B cell (primary cell): ENCODE results near the gene SMC3. TPM values are rescaled to one million over a fixed set of nuclear protein-coding genes. Genes with fewer than 3 reads are reported as not detected.

ENCODE experiments used
- ATAC-seq: fragments of 200-7000 bp; cut with Tn5 transposase; one replicate; pipeline ENCODE4 v1.10.0; 2021; ENCODE audit warnings: low read depth, mild to moderate bottlenecking, moderate number of reproducible peaks, moderate library complexity
- CTCF ChIA-PET: fragments of 350-600 bp; sonication (Branson Sonifier 250); formaldehyde crosslinking; loops from one replicate; lab custom pipeline; 2021; ENCODE audit warnings: antibody characterized with exemption, inconsistent platforms; lab: Charles Lee
- POLR2A ChIA-PET: fragments of 350-600 bp; sonication (Branson Sonifier 250); formaldehyde crosslinking; loops from one replicate; lab custom pipeline; 2021; ENCODE audit warnings: antibody characterized with exemption; lab: Charles Lee
- DNase-seq: peaks from one replicate; pipeline ENCODE4 v3.0.0; 2013
- H2AFZ ChIP-seq: 2 replicates; pipeline ENCODE4 v1.6.1; 2012; ENCODE audit warnings: mild to moderate bottlenecking, low read depth, low read length; ENCODE audit not compliant: insufficient read depth, poor library complexity, severe bottlenecking
- H3K27ac ChIP-seq, 2 donors: 1 replicate in 1 of 2; 2 replicates in 1 of 2; pipeline ENCODE4 v1.5.1; 2012 to 2013; ENCODE audit warnings: low read length in 2 of 2, mild to moderate bottlenecking in 2 of 2, moderate library complexity in 1 of 2
- H3K27me3 ChIP-seq, 4 experiments: fragments of 200-600 bp in 1 of 4; sonication (generic) in 1 of 4; replicated peaks in 1 of 4; 1 replicate in 2 of 4; 2 replicates in 2 of 4; pipeline versions ENCODE4 v1.6.1 to v1.7.0; 2013 to 2016; ENCODE audit warnings: low read length in 3 of 4, mild to moderate bottlenecking in 2 of 4, mixed read lengths in 1 of 4, moderate library complexity in 1 of 4; ENCODE audit not compliant: insufficient read depth in 4 of 4, control insufficient read depth in 3 of 4; ENCODE audit errors: control extremely low read depth in 1 of 4
- H3K36me3 ChIP-seq, 2 experiments: replicated peaks in 1 of 2; 1 replicate in 1 of 2; 2 replicates in 1 of 2; pipeline versions ENCODE4 v1.6.1 to v1.7.1; 2013; ENCODE audit warnings: low read length in 1 of 2; ENCODE audit not compliant: insufficient read depth in 2 of 2, control insufficient read depth in 1 of 2; ENCODE audit errors: control extremely low read depth in 1 of 2, extremely low read depth in 1 of 2
- H3K4me1 ChIP-seq, 2 donors: fragments of 200-600 bp in 1 of 2; sonication (generic) in 1 of 2; 1 replicate in 1 of 2; 2 replicates in 1 of 2; pipeline versions ENCODE4 v1.5.1 to v1.6.1; 2013 to 2017; ENCODE audit warnings: low read length in 2 of 2; ENCODE audit not compliant: control insufficient read depth in 2 of 2, insufficient read depth in 2 of 2
- H3K4me2 ChIP-seq: replicated peaks from 2 replicates; pipeline ENCODE3; 2012; ENCODE audit warnings: mild to moderate bottlenecking, low read depth, low read length; ENCODE audit not compliant: poor library complexity, severe bottlenecking
- H3K4me3 ChIP-seq, 5 experiments: fragments of 200-600 bp in 1 of 5; sonication (generic) in 1 of 5; 1 replicate in 3 of 5; 2 replicates in 2 of 5; pipeline versions ENCODE4 v1.5.1 to v1.7.0; 2011 to 2016; ENCODE audit warnings: low read length in 4 of 5, mild to moderate bottlenecking in 4 of 5, low read depth in 2 of 5, control low read depth in 1 of 5, moderate library complexity in 1 of 5; ENCODE audit not compliant: insufficient read depth in 1 of 5; ENCODE audit errors: control extremely low read depth in 1 of 5, extremely low read depth in 1 of 5
- H3K79me2 ChIP-seq: fragments of 200-600 bp; sonication (generic); one replicate; pipeline ENCODE4 v1.6.0; 2016; ENCODE audit warnings: low read length; ENCODE audit not compliant: control insufficient read depth, insufficient read depth
- H3K9ac ChIP-seq: fragments of 200-600 bp; sonication (generic); 2 replicates; pipeline ENCODE4 v1.6.1; 2017; ENCODE audit warnings: mild to moderate bottlenecking, low read length, moderate library complexity
- H3K9me3 ChIP-seq, 3 donors: one replicate each; pipeline versions ENCODE4 v1.6.1 to v1.7.1; 2013; ENCODE audit warnings: low read length in 2 of 3; ENCODE audit not compliant: control insufficient read depth in 2 of 3, insufficient read depth in 1 of 3; ENCODE audit errors: control extremely low read depth in 1 of 3
- H4K20me1 ChIP-seq: 2 replicates; pipeline ENCODE4 v1.6.0; 2012; ENCODE audit warnings: mild to moderate bottlenecking, low read length; ENCODE audit not compliant: insufficient read depth, control insufficient read depth, poor library complexity, severe bottlenecking
- H3K27ac Mint-ChIP-seq: one replicate; pipeline ENCODE4 v1.8.0; 2021; ENCODE audit warnings: mixed read lengths
- H3K27me3 Mint-ChIP-seq: one replicate; pipeline ENCODE4 v1.8.0; 2021; ENCODE audit warnings: mixed read lengths
- H3K4me1 Mint-ChIP-seq: one replicate; pipeline ENCODE4 v1.8.0; 2021; ENCODE audit warnings: mixed read lengths
- H3K4me3 Mint-ChIP-seq: one replicate; pipeline ENCODE4 v1.8.0; 2021; ENCODE audit warnings: mixed read lengths
- H3K9me3 Mint-ChIP-seq: one replicate; pipeline ENCODE4 v1.8.0; 2022; ENCODE audit warnings: mixed read lengths; ENCODE audit not compliant: insufficient read depth
- CTCF ChIP-seq: fragments of 200-600 bp; IDR thresholded peaks from one replicate; pipeline ENCODE4 v1.8.0; 2022; ENCODE audit warnings: antibody characterized with exemption, mild to moderate bottlenecking
- EZH2 ChIP-seq: IDR thresholded peaks from 2 replicates; pipeline ENCODE4 v1.6.1; 2012; ENCODE audit warnings: borderline replicate concordance, low read depth, mild to moderate bottlenecking, moderate library complexity, low read length; ENCODE audit not compliant: insufficient read depth, poor library complexity, severe bottlenecking
- WGBS: methylation state at CpG from one replicate; pipeline ENCODE4 v1.1.5; 2013; ENCODE audit warnings: missing lambda C conversion rate; ENCODE audit not compliant: insufficient coverage; 5-methylcytosine and 5-hydroxymethylcytosine counted together
- intact Hi-C: fragments of 100-400 bp; cut with micrococcal nuclease; formaldehyde crosslinking; loops from one replicate; pipeline ENCODE4 v1.10.0; 2022
- polyA plus RNA-seq: library from polyadenylated mRNA; depleted of rRNA; stranded (reverse); fragments of >200 nt; gene quantifications from 2 replicates; pipeline ENCODE4 v1.2.3, GENCODE V29; 2012
- total RNA-seq, 2 donors: library from RNA; stranded (reverse); fragments of 120-200 nt in 1 of 2; gene quantifications; 1 replicate in 1 of 2; 2 replicates in 1 of 2; pipeline versions ENCODE4 v1.2.3 to v1.2.4, GENCODE V29; 2013 to 2022

Gene SMC3
- total and polyA plus RNA-seq, 2 donors (not counting 1 experiment from before 2014, with no cell fraction given): 6.1 to 45.8 TPM

DNA sequence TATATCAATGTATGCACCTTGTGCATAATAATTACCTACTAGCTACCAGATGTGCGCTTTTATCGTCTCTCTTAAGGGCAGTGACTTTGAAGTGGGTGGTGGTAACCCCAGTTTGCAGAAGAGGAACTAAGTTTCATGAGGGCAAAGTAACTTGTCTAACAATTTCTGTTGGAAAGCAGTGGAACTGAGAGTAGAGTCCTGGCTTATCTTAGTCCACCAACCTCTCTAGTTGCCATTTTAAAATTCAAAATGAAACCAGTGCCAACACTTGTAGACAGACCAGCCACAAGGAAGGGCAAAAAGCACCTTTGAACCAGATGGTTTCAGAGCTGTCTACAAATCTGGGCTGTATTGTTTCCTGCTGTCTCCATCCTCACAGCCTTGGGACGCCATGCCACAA lies 44.6 kb downstream of the SMC3 start:
- no peak overlapping the region for H3K27ac ChIP-seq
- ChIA-PET CTCF (interaction anchor here (1.0 to 2.8 kb wide), 9 partner anchors 8 to 1525 kb away, joined by 3 to 15 read pairs (median 6); no protein-coding TSS in a partner anchor), POLR2A (no interaction called here)
- Mint-ChIP-seq H3K9me3 (no peaks in the 10 kb centered on the region), H3K27ac (peak overlapping the region; percentile 46), H3K27me3 (no peaks in the 10 kb centered on the region), H3K4me3 (no peak overlapping the region), H3K4me1 (peaks cover 18% of the 10 kb centered on the region)
- 50% methylated on average over 1 of the region's 3 CpGs for WGBS
- intact Hi-C loops: loop anchor here (5.0 kb wide), 2 partner anchors 260 to 1525 kb away; partner anchors contain the start of gene PDCD4
- DNase-seq (peak; percentile 25), ATAC-seq (no peak)
- H3K4me1 ChIP-seq: peaks cover 4 to 6% of the 10 kb centered on the region in 2 donors
- TF ChIP-seq CTCF: no peak
- TF ChIP-seq EZH2: no peak
- no peak overlapping the region for H3K4me2 ChIP-seq
- no peaks in the 10 kb centered on the region for H3K27me3 ChIP-seq
- H4K20me1 ChIP-seq: no peaks in the 10 kb centered on the region
- no peaks in the 10 kb centered on the region for H3K79me2 ChIP-seq
- H2AFZ ChIP-seq: no peak overlapping the region
- H3K4me3 ChIP-seq: no peak overlapping the region
- H3K9me3 ChIP-seq: no peaks in the 10 kb centered on the region
- no peaks in the 10 kb centered on the region for H3K36me3 ChIP-seq
- no peak overlapping the region for H3K9ac ChIP-seq

DNA sequence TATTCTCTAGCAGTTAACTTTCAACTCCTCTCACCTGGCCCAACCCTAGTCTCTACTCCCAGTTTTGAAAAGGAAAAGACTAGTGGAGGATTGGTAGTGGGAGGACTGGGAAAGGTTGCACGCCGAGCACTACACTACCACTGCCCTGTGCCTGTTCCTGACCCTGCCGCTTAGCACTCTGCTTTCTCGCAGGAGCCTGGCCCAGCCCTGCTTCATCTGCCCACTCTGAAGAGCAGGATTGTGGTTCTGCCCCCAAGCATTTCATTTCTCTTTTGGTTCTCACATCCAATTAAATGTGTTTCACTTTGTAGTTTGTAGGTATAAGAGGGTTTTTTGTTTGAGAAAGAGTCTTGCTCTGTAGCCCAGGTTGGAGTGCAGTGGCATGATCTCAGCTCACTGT lies 45.1 kb downstream of the SMC3 start:
- Histone ChIP-seq H3K79me2 (no peaks in the 10 kb centered on the region), H3K9ac (no peak overlapping the region), H3K27ac (no peak overlapping the region), H3K4me3 (no peak overlapping the region), H3K27me3 (no peaks in the 10 kb centered on the region), H3K4me1 (peaks cover 4 to 6% of the 10 kb centered on the region in 2 donors), H3K9me3 (no peaks in the 10 kb centered on the region), H3K36me3 (no peaks in the 10 kb centered on the region), H4K20me1 (no peaks in the 10 kb centered on the region), H2AFZ (no peak overlapping the region), H3K4me2 (no peak overlapping the region)
- H3K4me1 Mint-ChIP-seq: peaks cover 18% of the 10 kb centered on the region
- POLR2A ChIA-PET: no interaction called here
- intact Hi-C loops: loop anchor here (5.0 kb wide), 2 partner anchors 260 to 1525 kb away; partner anchors contain the start of gene PDCD4
- no peak overlapping the region for H3K4me3 Mint-ChIP-seq
- no peak for ATAC-seq
- no peaks in the 10 kb centered on the region for H3K9me3 Mint-ChIP-seq
- H3K27me3 Mint-ChIP-seq: no peaks in the 10 kb centered on the region
- no peak for DNase-seq
- CTCF ChIA-PET: interaction anchor here (0.9 to 2.8 kb wide), 8 partner anchors 12 to 1524 kb away, joined by 3 to 15 read pairs (median 6); no protein-coding TSS in a partner anchor
- 91% methylated on average over 4 of the region's 4 CpGs for WGBS
- TF ChIP-seq EZH2: no peak
- no peak for TF ChIP-seq CTCF
- peak overlapping the region; percentile 46 for H3K27ac Mint-ChIP-seq
